ENCODE measurements around the gene SNX9.

Gene SNX9

GRCh38 chr6:157877149-157877548, 54.1 kb downstream of the SNX9 start:
- Histone ChIP-seq H3K9me3 (ENCODE audit: control insufficient read depth, insufficient read depth, low read depth, low read length) (no peaks in the 10 kb centered on the region), H3K9ac (ENCODE audit: low read length) (no peak overlapping the region), H3K36me3 (ENCODE audit: control insufficient read depth, insufficient read depth, low read length) (peaks cover 73% of the 10 kb centered on the region), H3K4me1 (ENCODE audit: control insufficient read depth, insufficient read depth, low read length) (peaks cover 26% of the 10 kb centered on the region), H3K27ac (ENCODE audit: low read depth, low read length) (no peak overlapping the region), H3K27me3 (ENCODE audit: control insufficient read depth, insufficient read depth, low read length) (no peaks in the 10 kb centered on the region), H3K4me3 (ENCODE audit: low read depth, low read length) (no peak overlapping the region)

DNA sequence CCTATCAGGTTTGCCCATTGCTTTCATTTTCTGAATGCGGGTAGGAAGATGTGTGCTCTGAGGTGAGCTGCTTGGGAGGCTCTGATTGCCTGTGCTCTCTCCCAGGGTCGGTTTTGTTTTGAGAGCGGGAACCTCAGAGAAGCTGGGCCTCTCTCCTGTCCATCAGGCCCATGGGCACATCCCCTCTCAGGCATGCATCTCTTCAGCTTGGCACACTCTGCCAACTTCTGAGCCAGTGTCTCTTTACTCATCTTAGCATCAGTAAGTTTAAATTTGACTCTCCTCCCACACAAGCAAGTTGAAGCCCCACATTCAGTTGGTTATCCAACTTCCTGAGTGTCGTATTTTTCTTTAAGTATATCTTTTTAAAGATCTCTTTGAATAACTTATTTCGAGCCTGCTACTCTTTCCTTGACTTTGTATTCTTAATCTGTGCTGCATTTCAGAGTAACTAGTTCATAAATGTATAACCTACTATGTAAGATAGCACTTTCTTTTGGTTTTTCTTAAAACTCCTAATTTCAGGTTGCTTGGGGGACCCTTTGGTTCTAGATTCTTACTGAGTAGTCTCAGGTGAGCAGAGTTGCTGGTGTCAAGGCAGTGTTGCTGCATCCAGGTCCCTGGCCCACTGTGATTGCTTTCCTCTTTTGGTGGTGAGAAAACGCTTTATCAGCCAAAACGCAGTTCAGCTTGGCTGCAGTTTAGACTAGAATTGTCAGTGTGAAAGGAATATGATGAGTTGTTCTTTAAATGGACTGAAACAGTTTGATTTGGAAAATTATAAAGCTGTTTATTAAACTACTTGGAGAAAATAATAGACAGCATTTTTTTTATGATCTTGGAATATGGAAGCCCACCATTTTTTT, 54.8 kb downstream of the SNX9 start:
- Histone ChIP-seq H3K27me3 (ENCODE audit: control insufficient read depth, insufficient read depth, low read length) (no peaks in the 10 kb centered on the region), H3K4me3 (ENCODE audit: low read depth, low read length) (no peak overlapping the region), H3K27ac (ENCODE audit: low read depth, low read length) (no peak overlapping the region), H3K9me3 (ENCODE audit: control insufficient read depth, insufficient read depth, low read depth, low read length) (no peaks in the 10 kb centered on the region), H3K4me1 (ENCODE audit: control insufficient read depth, insufficient read depth, low read length) (peaks cover 20% of the 10 kb centered on the region), H3K36me3 (ENCODE audit: control insufficient read depth, insufficient read depth, low read length) (peaks cover 76% of the 10 kb centered on the region), H3K9ac (ENCODE audit: low read length) (no peak overlapping the region)

GRCh38 chr6:157879034-157879872, 56.2 kb downstream of the SNX9 start:
- Histone ChIP-seq H3K27me3 (ENCODE audit: control insufficient read depth, insufficient read depth, low read length) (no peaks in the 10 kb centered on the region), H3K4me3 (ENCODE audit: low read depth, low read length) (no peak overlapping the region), H3K9me3 (ENCODE audit: control insufficient read depth, insufficient read depth, low read depth, low read length) (no peaks in the 10 kb centered on the region), H3K36me3 (ENCODE audit: control insufficient read depth, insufficient read depth, low read length) (peaks cover 74% of the 10 kb centered on the region), H3K27ac (ENCODE audit: low read depth, low read length) (no peak overlapping the region), H3K4me1 (ENCODE audit: control insufficient read depth, insufficient read depth, low read length) (peaks cover 20% of the 10 kb centered on the region), H3K9ac (ENCODE audit: low read length) (no peak overlapping the region)

GRCh38 chr6:157879873-157880254, 56.8 kb downstream of the SNX9 start:
- no peaks in the 10 kb centered on the region for H3K27me3 ChIP-seq (ENCODE audit: control insufficient read depth, insufficient read depth, low read length)
- H3K36me3 ChIP-seq (ENCODE audit: control insufficient read depth, insufficient read depth, low read length) = peaks cover 74% of the 10 kb centered on the region
- H3K9me3 ChIP-seq (ENCODE audit: control insufficient read depth, insufficient read depth, low read depth, low read length) = no peaks in the 10 kb centered on the region
- no peak overlapping the region for H3K27ac ChIP-seq (ENCODE audit: low read depth, low read length)
- H3K4me3 ChIP-seq (ENCODE audit: low read depth, low read length) = no peak overlapping the region
- no peak overlapping the region for H3K9ac ChIP-seq (ENCODE audit: low read length)
- peaks cover 20% of the 10 kb centered on the region for H3K4me1 ChIP-seq (ENCODE audit: control insufficient read depth, insufficient read depth, low read length)

DNA sequence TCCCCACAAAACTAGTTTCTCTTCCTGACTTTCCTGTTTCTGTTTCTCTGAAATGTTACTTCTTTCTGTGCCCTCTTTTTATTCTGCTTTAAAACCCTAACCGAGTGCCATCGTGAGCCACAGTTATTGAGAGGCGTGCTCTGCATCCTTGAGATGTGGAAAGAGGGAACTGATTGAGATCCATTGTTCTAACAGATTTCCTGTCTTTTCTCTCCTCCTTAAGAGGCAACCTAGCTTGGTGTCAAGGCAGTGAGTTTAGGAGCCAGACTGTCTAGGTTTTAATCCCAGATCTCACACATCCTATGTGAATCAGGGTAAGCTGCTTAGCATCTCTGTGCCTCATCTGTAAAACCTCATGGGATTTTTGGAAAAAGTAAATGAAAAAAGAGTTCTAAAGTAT, 57.5 kb downstream of the SNX9 start:
- H3K9ac ChIP-seq (ENCODE audit: low read length) = no peak overlapping the region
- H3K4me1 ChIP-seq (ENCODE audit: control insufficient read depth, insufficient read depth, low read length) = peaks cover 20% of the 10 kb centered on the region
- no peaks in the 10 kb centered on the region for H3K9me3 ChIP-seq (ENCODE audit: control insufficient read depth, insufficient read depth, low read depth, low read length)
- H3K27me3 ChIP-seq (ENCODE audit: control insufficient read depth, insufficient read depth, low read length) = no peaks in the 10 kb centered on the region
- peaks cover 73% of the 10 kb centered on the region for H3K36me3 ChIP-seq (ENCODE audit: control insufficient read depth, insufficient read depth, low read length)
- H3K4me3 ChIP-seq (ENCODE audit: low read depth, low read length) = no peak overlapping the region
- H3K27ac ChIP-seq (ENCODE audit: low read depth, low read length) = no peak overlapping the region

GRCh38 chr6:157881342-157881741, 58.3 kb downstream of the SNX9 start:
- peaks cover 73% of the 10 kb centered on the region for H3K36me3 ChIP-seq (ENCODE audit: control insufficient read depth, insufficient read depth, low read length)
- peaks cover 20% of the 10 kb centered on the region for H3K4me1 ChIP-seq (ENCODE audit: control insufficient read depth, insufficient read depth, low read length)
- H3K9me3 ChIP-seq (ENCODE audit: control insufficient read depth, insufficient read depth, low read depth, low read length) = no peaks in the 10 kb centered on the region
- no peak overlapping the region for H3K9ac ChIP-seq (ENCODE audit: low read length)
- no peaks in the 10 kb centered on the region for H3K27me3 ChIP-seq (ENCODE audit: control insufficient read depth, insufficient read depth, low read length)
- no peak overlapping the region for H3K27ac ChIP-seq (ENCODE audit: low read depth, low read length)
- H3K4me3 ChIP-seq (ENCODE audit: low read depth, low read length) = no peak overlapping the region

- Histone ChIP-seq H3K27me3 (ENCODE audit: control insufficient read depth, insufficient read depth, low read length) (no peaks in the 10 kb centered on the region), H3K27ac (ENCODE audit: low read depth, low read length) (no peak overlapping the region), H3K36me3 (ENCODE audit: control insufficient read depth, insufficient read depth, low read length) (peaks cover 78% of the 10 kb centered on the region), H3K4me1 (ENCODE audit: control insufficient read depth, insufficient read depth, low read length) (peaks cover 9% of the 10 kb centered on the region), H3K4me3 (ENCODE audit: low read depth, low read length) (no peak overlapping the region), H3K9me3 (ENCODE audit: control insufficient read depth, insufficient read depth, low read depth, low read length) (no peaks in the 10 kb centered on the region), H3K9ac (ENCODE audit: low read length) (no peak overlapping the region)
These were observed 61.7 kb downstream of the SNX9 start for GRCh38 chr6:157884756-157885155.

DNA sequence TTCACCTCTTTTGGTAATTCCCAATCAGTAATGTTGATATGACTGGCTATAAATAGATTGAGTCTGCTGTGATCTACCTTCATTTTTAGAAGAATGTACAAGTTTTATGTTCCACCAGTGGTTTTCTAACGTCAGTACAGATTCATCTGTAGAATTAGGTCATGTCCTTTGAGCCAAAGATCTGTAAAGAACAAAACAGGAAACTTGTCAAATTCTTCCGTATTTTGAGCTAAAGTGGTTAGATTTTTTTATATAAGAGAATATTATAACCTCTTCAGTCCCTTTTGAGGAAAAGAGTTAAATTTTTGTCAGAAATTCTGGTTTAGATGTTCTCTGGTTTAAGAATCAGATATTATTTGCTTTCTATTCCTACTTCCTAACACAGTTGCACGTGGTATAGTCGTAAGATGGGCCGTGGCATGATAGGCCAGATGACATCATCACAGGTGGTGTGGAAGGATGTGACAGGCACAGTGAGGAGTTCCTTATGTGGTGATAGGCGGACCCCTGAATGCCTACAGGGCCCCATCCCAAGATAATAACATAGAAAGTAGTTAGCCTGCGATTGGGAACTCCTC, 62.3 kb downstream of the SNX9 start:
- Histone ChIP-seq H3K27me3 (ENCODE audit: control insufficient read depth, insufficient read depth, low read length) (no peaks in the 10 kb centered on the region), H3K9me3 (ENCODE audit: control insufficient read depth, insufficient read depth, low read depth, low read length) (no peaks in the 10 kb centered on the region), H3K4me3 (ENCODE audit: low read depth, low read length) (no peak overlapping the region), H3K36me3 (ENCODE audit: control insufficient read depth, insufficient read depth, low read length) (peaks cover 80% of the 10 kb centered on the region), H3K27ac (ENCODE audit: low read depth, low read length) (no peak overlapping the region), H3K4me1 (ENCODE audit: control insufficient read depth, insufficient read depth, low read length) (peaks cover 3% of the 10 kb centered on the region; the same call in 1 of the 2 replicates), H3K9ac (ENCODE audit: low read length) (no peak overlapping the region)

- H3K27me3 ChIP-seq (ENCODE audit: control insufficient read depth, insufficient read depth, low read length) = no peaks in the 10 kb centered on the region
- H3K27ac ChIP-seq (ENCODE audit: low read depth, low read length) = no peak overlapping the region
- no peaks in the 10 kb centered on the region for H3K9me3 ChIP-seq (ENCODE audit: control insufficient read depth, insufficient read depth, low read depth, low read length)
- peaks cover 74% of the 10 kb centered on the region for H3K36me3 ChIP-seq (ENCODE audit: control insufficient read depth, insufficient read depth, low read length)
- H3K4me3 ChIP-seq (ENCODE audit: low read depth, low read length) = no peak overlapping the region
- no peaks in the 10 kb centered on the region for H3K4me1 ChIP-seq (ENCODE audit: control insufficient read depth, insufficient read depth, low read length)
- no peak overlapping the region for H3K9ac ChIP-seq (ENCODE audit: low read length)
These were observed 62.8 kb downstream of the SNX9 start for GRCh38 chr6:157885876-157886275.

DNA sequence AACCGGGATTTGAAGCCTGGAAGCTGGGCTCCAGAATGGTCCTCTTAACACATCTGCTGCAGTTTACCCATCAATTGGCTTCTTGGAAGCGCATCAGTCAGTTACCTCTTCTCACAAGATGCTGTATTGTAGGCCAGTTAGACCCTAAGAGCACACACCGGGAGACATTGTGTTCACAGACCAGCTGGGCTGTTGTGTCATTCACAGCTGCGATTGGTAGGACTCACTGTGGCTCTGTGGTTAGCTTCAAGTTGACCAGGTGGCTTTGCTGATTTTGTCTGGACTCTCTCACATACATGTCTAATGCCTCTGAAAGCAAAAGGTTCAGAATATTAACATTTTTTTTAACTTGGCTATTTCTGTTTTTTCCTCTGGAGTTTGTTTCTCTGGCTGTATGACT, 64.8 kb downstream of the SNX9 start:
- Histone ChIP-seq H3K9ac (ENCODE audit: low read length) (no peak overlapping the region), H3K27me3 (ENCODE audit: control insufficient read depth, insufficient read depth, low read length) (no peaks in the 10 kb centered on the region), H3K9me3 (ENCODE audit: control insufficient read depth, insufficient read depth, low read depth, low read length) (no peaks in the 10 kb centered on the region), H3K4me1 (ENCODE audit: control insufficient read depth, insufficient read depth, low read length) (no peaks in the 10 kb centered on the region), H3K36me3 (ENCODE audit: control insufficient read depth, insufficient read depth, low read length) (peaks cover 60% of the 10 kb centered on the region), H3K27ac (ENCODE audit: low read depth, low read length) (no peak overlapping the region), H3K4me3 (ENCODE audit: low read depth, low read length) (no peak overlapping the region)
